ENCODE results near the gene MPRIP. TPM values are rescaled to one million over a fixed set of nuclear protein-coding genes. Genes with fewer than 3 reads are reported as not detected.

Gene MPRIP
- total RNA-seq, 1 donor from 2014 or later: 137 TPM

- DNase-seq (ENCODE audit: low read depth): no peak
These were observed 8.4 kb downstream of the MPRIP start for GRCh38 chr17:17050346-17051345.

DNA sequence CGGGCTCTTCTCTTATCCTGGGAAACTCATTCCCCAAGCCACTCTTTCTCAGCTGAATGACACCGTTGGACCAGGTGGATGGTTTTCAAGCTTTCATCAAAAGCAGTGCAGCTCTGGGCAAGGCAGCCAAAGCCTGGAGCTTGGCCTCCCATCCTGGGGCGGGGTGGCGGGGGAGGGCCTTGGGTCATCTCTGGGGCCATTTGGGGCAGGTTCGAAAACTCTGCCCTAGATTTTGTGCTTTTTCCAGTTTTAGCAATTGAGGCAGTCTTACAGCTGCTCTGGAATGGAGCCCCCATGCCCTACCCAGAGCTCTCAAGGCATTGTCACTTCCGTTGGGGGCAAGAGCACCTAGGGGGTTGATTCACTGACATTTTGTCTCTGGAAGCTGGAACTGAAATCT lies 9.1 kb downstream of the MPRIP start:
- no peak for DNase-seq (ENCODE audit: low read depth)

DNA sequence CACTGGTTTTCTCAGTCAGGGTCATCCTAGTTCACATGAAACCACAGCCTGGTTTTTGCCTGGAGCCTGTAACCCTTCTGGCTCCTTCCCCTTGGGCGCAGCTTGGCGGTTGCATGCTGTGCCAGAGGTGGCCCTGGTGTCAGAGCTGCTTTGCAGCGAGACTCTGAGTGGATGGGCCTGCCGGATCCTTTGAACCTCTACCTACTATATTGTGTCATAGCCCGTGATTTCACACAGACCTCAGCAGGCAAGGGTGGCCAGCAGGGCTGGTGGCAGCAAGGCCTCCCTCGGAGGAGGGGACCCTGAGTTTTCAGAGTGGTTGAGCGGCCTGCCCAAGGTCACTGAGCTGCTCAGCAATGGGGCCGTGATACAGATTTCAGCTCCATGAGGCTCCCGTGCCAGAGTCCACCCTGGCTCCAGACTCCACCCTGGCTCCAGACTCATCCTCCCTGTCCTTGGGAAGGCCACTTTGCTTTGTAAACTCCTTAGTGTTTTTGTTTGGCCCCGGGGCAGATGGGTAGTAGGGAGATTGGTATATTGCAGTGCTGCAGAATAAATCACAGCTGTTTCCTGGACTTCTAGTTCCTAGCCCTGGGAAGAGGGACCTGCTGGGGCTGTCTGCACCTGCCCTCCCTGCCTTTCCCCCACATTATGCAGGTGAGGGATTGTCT lies 9.7 kb downstream of the MPRIP start:
- DNase-seq (ENCODE audit: low read depth): peak; percentile 75

DNA sequence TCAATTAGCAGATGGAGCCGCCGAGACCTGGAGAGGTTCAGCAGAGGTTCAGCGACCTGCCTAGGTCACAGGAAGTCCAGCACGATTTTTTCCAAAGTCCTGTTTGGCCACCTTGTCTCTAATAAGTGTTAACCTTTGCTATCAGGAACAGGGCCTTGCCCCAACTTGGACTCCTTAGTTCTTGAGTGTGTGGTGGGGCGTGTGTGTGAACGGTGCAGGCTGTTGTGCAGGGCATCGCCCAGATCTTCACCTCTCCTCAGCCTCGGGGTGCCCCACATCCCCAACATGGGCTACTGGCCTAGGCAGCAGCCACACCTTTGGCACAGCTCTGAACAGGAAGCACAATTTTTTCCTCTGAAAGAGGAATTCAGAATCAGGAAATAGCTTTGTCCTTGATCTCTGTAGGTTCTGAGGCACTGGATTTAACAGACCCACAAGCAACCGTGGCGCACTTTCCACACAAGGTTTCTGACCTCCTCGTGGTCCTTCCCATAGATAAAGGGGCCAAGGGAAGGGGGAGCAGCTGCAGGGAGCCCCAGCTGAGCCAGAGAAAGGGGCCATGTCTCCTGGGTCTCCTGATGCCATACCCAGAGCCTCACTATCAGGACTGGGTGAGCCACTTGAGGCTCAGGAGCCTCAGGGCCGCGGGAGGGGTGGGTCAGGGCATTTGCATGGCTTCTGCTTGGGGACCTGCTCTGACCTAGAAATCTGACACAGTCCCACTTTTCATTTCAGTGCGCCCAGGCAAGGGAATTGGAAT lies 10.4 kb downstream of the MPRIP start:
- DNase-seq (ENCODE audit: low read depth): no peak

- DNase-seq (ENCODE audit: low read depth): no peak
These were observed 11.5 kb downstream of the MPRIP start for GRCh38 chr17:17053446-17054379.

GRCh38 chr17:17054636-17055035 lies 12.4 kb downstream of the MPRIP start:
- no peak for DNase-seq (ENCODE audit: low read depth)

- DNase-seq (ENCODE audit: low read depth): peak; percentile 94
These were observed 13.3 kb downstream of the MPRIP start for GRCh38 chr17:17055286-17056155.

GRCh38 chr17:17056156-17056539 lies 13.9 kb downstream of the MPRIP start:
- DNase-seq (ENCODE audit: low read depth): peak; percentile 58

DNA sequence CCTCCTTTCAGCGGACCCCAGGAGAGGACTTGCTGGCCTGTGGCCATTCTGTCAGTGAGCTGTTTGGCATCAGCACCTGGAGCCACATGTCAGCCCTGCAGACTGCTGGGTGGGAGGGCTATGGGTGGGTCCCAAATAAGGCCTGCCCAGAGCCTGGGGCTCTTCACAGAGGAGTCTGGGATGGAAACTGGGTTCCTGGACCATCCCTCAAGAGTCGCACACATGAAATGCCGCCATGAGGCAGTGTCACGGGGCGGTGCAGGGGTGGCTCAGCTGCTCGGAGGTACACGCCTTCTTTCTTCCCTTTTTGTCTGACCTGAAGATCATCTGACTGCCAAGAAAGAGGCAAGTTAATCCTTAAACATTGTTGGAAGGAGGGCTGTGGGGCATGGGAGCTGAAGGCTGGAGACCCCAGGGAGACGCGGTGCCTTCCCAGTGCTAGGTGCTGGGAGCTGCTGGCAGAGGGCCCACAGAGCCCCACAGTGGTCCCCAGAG lies 14.8 kb downstream of the MPRIP start:
- no peak for DNase-seq (ENCODE audit: low read depth)

DNA sequence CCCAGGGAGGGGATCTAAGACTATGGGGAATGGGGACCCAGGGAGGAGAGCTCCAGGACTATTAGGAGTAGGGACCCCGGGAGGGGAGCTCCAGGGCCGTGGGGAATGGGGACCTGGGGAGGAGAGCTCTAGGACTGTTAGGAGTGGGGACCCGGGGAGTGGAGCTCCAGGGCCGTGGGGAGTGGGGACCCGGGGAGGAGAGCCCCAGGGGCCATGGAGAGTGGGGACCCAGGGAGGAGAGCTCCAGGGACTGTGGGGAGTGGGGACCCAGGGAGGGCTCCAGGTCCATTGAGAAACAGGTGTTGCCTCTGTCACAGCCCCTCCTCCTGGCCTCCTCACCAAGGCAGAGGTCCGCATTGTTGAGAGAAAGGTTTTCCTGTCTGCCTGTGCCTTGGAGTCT lies 16.0 kb downstream of the MPRIP start:
- no peak for DNase-seq (ENCODE audit: low read depth)

DNA sequence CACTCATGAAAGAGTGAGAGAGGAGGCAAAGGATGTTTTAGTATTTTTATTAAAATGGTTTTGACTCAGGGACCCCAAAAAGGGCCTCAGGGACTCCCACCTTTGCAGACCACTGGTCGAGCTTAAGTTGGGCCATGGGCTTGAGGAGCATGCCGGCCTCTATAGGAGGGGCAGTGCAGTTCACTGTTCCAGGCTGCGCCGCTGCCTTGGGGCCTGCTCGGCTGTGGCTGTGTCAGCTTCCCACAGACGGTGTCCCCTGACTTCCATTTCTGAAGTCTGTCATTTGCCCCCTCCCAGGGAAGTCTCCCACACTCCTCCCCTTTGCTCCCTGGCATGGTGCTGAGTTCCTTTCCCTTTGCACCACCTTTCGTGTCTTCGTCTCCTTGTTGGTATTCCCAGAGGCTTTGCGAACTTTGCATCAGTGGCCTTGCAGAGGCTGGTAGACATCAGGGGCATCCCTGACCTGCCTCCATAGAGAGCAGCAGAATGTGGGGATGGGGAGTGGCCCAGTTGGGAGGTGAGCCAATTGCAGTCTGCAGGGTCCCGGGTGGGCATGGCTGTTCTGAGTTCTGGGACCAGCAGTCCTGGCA lies 17.1 kb downstream of the MPRIP start:
- DNase-seq (ENCODE audit: low read depth): no peak

- no peak for DNase-seq (ENCODE audit: low read depth)
These were observed 18.0 kb downstream of the MPRIP start for GRCh38 chr17:17060001-17060922.

DNA sequence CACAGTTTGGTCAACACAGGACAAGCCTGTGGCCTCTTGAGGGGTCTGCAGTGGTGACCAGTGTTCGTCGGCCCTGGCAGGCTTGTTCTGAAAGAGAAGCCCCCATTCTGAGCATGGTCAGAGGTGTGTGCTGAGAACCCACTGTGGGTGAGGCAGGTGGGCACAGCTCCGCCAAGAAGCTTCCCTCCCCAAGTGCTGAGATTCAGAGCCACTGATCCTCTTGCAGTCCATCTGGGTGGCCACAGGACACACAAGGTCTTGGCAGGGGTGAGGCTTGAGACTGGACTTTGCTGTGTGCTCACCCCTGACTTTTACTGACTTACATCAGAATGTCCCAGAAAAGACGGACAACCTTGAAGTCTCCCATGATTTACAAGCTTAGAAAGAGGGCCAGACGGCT lies 18.7 kb downstream of the MPRIP start:
- no peak for DNase-seq (ENCODE audit: low read depth)

- no peak for DNase-seq (ENCODE audit: low read depth)
These were observed 19.3 kb downstream of the MPRIP start for GRCh38 chr17:17061516-17061915.

DNA sequence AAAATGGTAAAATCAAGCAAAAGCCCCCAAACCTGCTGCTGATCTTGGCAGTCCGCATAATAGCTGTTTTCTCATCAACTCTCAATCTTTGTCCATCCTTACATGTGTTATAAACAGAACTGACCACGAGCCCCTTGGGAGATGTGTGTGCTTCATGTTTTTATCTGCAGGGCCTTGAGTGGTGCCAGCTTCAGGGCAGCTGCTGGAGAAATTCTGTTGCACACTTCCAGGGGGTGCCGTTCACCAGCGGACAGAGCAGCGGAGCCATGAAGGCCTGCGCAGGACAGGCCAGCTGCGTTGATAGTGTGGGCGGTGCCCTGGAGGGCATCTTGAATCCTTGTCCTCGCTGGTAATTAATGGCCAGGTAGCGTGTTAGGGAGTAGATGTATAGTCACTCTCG lies 20.1 kb downstream of the MPRIP start:
- peak; percentile 73 for DNase-seq (ENCODE audit: low read depth)

DNA sequence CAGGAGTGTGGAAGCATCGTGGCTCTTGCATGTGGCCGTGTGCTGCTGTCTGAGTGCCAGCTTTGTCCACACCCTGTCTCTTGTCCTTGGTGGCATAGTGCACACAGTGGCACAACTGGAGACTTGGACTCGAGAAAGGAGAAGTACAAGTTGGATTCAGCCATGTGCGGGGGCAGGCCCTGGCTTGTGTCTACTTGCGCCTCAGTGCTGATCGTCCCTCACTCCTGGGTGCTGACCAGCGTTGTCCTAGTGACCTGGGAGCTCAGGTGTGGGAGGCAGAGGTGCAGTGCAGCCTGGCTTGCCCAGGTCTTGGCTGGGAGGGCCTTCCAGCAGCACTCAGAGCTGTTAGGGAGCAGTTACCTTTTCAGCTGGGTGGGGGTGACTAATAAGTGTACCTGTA lies 20.6 kb downstream of the MPRIP start:
- DNase-seq (ENCODE audit: low read depth): no peak

DNA sequence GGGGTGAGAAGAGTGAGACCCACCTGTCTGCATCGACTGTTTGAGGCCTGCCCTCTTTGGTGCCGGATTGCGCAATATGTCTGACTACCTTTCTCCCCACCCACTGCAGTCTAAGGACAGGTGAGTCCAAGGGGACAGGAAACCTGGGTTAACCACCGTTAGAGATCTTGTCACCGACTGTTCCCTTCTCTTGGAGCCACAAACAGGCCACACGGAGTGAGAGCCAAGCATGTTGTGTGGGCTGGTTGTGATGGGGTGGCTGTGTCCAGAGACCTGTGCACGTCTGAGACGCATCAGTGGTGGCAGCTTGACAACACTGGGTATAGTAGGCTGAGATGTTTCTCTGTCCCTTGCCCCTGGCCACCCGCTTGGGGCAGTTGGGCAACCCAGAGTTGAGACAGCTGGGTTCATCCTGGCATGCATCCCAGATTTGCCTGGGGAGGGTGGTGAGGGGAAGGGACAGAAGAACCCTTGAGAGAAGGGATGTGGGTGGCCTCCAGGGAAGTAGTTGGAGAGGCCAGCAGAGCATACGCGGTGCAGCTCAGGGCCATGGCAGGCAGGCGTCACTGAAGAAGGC lies 21.4 kb downstream of the MPRIP start:
- peak; percentile 93 for DNase-seq (ENCODE audit: low read depth)

DNA sequence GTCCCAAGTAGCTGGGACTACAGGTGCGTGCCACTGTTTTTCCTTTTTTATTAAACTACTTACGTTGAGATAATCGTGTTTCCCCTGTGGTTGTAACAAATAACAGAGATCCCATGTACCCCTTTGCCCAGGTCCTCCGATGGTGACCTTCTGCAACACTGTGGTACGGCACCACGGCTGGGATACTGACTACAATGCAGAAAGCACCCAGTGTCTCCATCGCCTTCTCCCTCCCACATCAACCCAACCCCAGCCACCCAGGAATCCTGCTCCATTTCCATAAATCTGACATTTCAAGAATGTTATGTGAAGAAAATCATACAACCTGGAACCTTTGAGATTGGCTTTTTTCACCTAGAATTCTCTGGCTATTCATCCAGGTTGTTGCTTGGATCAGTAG lies 22.1 kb downstream of the MPRIP start:
- no peak for DNase-seq (ENCODE audit: low read depth)
